AG09309 (cell line): ENCODE results near the gene GALNT9.

Experiments used
- DNase-seq: peaks from one replicate; pipeline ENCODE4 v3.0.0-alpha.2; 2010; ENCODE audit warnings: low read depth
- H3K4me3 ChIP-seq: 2 replicates; pipeline ENCODE4 v1.5.1; 2011; ENCODE audit warnings: mild to moderate bottlenecking, low read depth, low read length, moderate library complexity; ENCODE audit not compliant: control insufficient read depth
- TF ChIP-seq, protein P1 (sequence below): IDR thresholded peaks from 2 replicates; pipeline ENCODE4 v1.5.1; 2011; ENCODE audit warnings: mild to moderate bottlenecking, low read depth, low read length, inconsistent platforms; ENCODE audit not compliant: insufficient read depth, control insufficient read depth; ENCODE audit errors: missing control alignments

The GALNT9 gene

DNA sequence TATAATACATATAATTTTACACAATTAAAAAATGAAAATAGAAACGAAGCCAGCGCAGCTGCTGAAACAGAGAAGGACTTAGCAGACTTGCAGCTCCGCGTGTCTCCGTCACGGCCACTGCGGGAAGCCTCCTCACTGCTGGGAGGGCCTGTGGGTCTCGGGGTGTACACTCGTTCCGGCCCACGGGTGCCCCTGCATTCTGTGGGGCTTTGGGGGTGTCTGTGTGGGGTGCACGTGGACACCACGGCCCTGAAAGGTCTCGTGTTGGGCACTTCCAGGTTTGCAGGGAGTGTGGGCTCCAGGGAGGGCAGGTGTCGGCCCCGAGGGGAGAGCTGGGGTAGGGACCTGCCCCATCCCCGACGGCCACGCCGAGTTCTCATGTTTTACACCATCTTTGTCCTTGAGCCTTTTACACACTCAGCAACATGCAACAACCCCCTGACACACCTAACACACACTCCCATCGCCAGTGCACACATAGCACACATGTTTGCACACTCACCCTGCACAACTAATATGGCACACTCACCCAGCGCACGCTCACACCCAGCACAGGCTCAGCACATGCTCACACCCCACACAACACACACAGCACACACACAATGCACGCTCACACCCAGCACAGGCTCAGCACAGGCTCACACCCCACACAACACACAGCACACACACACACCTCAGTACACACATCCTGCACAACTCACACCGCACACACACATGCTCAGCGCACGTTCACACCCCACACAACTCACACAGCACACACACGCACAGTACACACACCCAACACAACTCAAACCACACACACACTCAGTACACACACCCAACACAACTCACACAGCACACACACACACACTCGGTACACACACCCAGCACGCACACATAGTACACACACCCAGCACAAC is 148.5 kb downstream of the GALNT9 start:
- DNase-seq: no peak
- TF ChIP-seq, protein P1, sequence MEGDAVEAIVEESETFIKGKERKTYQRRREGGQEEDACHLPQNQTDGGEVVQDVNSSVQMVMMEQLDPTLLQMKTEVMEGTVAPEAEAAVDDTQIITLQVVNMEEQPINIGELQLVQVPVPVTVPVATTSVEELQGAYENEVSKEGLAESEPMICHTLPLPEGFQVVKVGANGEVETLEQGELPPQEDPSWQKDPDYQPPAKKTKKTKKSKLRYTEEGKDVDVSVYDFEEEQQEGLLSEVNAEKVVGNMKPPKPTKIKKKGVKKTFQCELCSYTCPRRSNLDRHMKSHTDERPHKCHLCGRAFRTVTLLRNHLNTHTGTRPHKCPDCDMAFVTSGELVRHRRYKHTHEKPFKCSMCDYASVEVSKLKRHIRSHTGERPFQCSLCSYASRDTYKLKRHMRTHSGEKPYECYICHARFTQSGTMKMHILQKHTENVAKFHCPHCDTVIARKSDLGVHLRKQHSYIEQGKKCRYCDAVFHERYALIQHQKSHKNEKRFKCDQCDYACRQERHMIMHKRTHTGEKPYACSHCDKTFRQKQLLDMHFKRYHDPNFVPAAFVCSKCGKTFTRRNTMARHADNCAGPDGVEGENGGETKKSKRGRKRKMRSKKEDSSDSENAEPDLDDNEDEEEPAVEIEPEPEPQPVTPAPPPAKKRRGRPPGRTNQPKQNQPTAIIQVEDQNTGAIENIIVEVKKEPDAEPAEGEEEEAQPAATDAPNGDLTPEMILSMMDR: no peak
- no peak overlapping the region for H3K4me3 ChIP-seq

DNA sequence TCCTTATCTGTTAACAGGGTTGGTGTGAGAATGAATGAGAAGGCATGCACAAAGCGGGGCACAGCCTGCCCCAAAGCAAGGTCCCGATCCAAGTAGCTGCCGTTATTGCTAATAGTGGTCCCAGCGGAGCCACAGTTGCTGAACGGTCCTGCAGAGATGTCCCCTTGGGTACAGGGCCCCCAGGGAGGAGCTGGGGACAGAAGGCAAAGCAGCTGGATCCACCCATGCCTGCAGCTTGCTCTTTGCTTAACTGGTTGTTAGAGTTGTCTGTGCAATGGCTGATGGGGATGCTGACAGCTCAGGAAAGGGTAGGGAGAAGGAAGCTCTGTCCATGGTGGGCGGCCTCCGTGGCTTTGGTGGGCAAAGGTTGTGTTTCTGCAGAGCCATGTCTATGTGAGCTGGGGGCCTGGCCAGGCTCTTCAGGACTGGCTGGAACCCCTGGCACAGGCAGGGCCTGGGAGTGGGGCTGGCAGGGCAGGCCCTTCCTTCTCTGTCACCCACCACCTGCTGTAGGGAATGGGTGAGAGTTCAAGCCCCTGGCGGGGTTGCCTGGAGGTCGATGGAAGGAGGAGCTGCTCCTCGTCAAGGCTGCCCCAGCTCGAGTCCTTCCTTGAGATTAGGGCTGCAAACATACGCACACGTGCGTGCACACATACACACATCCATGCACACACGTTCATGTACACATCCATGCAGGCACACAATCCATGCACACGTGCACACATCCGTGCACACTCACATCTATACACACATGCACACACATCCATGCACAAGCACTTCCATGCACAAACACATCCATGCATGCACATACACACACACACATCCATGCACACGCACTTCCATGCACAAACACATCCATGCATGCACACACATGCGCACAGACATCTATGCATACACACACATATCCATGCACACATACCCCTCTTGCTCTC is 149.7 kb downstream of the GALNT9 start:
- TF ChIP-seq, protein P1: no peak
- H3K4me3 ChIP-seq: no peak overlapping the region
- no peak for DNase-seq

DNA sequence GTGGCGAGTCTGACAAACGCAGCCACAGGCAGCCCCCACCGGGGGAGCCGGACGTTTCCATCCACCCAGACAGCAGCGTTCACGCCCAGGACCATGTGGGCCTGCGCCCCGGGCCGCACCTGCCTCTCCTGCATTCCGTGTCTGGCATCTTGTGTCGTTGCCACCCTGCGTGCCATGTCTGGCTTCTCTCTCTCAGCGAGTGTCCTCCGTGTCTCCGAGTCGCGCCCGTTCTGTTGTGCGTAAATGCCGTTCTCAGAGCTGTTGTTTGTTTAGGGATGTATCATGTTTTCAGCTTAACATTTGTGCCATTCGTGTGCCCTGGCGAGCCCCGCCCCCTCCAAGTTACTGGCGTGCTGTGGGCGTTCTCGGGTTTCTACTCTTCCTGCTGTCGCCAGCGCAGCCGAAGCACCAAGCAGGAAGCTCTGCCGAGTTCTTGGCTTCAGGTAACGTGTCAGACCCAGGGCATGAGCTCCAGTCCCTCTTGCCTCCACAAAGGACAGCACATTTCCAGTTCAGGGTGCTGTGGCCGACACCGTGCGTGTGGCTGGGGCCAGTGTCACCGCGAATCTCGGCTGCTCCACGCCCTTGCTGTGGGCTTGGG is 150.5 kb downstream of the GALNT9 start:
- TF ChIP-seq, protein P1: no peak
- DNase-seq: no peak
- H3K4me3 ChIP-seq: no peak overlapping the region

DNA sequence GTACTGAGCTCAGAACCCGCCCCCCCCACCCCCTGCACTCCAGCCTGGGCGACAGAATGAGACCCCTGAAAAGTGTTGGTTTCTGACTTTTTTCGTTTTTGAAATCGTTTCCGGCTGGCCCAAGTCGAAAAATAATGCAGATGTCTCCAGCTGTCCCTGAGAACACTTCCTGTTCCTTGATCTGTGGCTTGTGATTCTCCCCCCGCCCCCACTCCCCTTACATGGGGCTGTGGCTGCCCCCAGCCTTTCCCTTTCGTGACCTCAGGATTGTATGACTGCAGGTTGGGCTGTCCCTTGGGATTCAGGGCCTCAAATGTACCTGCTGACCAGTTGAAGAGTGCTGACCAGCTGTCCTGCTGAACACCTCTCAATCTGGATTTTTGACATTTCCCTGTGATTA is 151.1 kb downstream of the GALNT9 start:
- TF ChIP-seq, protein P1: no peak

DNA sequence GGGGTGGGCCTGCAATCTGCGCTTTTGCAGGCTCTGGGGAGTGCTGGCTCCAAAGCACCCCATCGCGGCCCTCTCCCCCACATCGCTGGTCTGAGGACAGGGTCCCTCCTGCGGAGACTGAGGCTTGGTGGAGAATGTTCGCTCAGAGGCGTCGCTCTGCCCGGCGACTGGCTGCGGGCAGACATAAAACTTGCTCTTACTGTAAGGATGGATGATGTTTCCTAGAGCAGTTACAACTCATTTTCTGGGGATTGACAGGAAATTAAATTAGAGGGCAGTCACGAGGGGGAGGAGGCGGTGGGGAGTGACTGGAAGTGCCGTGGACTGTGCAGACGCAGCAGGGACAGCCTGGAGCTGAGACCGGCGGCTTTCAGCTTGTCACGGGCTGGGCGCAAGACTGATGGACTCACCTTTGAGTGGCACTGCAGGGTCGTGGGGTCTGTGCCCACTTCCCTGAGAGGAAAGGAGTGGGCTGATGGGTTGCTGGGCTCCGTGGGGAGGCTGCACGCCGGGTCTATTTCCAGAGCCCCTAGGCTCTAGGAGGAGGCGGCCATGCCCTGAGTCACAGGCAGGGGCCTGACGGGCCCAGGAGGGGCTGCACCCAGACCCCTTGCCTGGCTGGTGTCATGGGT is 152.4 kb downstream of the GALNT9 start:
- DNase-seq: no peak
- TF ChIP-seq, protein P1: no peak
- H3K4me3 ChIP-seq: no peak overlapping the region

More for the DNA sequence above, 151.1 kb downstream of the GALNT9 start:
- no peak for DNase-seq
- no peak overlapping the region for H3K4me3 ChIP-seq
